HCT116 (cell line): ENCODE results near the gene SLC12A8. TPM values are rescaled to one million over a fixed set of nuclear protein-coding genes. Genes with fewer than 3 reads are reported as not detected.

ENCODE experiments used
- ATAC-seq: fragments of 200-7000 bp; cut with Tn5 transposase; 2 replicates; pipeline ENCODE4 v1.9.1; 2020; ENCODE audit warnings: mild to moderate bottlenecking, moderate library complexity
- BruUV-seq: library from RNA; stranded (reverse); fragments of 400-500 nt; replicated peaks from 2 replicates; lab custom pipeline; 2021; lab: Mats Ljungman, UMichigan
- CTCF ChIA-PET: fragments of 300-600 bp; sonication (Branson Sonifier 250); formaldehyde crosslinking; loops from one replicate; lab custom pipeline; 2021; ENCODE audit warnings: antibody characterized with exemption; lab: Charles Lee
- POLR2A ChIA-PET: fragments of 300-600, 350-600 bp; sonication (Branson Sonifier 250); formaldehyde crosslinking; loops from one replicate; lab custom pipeline; 2021; ENCODE audit warnings: antibody characterized with exemption; lab: Charles Lee
- RAD21 ChIA-PET, 2 experiments: fragments of 300-600 bp; sonication (Branson Sonifier 250); formaldehyde crosslinking; loops; one replicate each; lab custom pipeline; 2023; ENCODE audit warnings: low total read pairs in 2 of 2; ENCODE audit not compliant: uncharacterized antibody in 2 of 2, unreplicated experiment in 2 of 2, low non-redundant PET in 1 of 2; lab: Charles Lee
- DNase-seq: peaks from one replicate; pipeline ENCODE4 v3.0.0-alpha.2; 2010; ENCODE audit warnings: low read depth, low spot score
- H2AFZ ChIP-seq: fragments of 200-600 bp; shearing (Covaris generic), sonication (generic); 2 replicates; pipeline ENCODE4 v1.6.1; 2017; ENCODE audit warnings: low read depth, mixed run types, mixed read lengths, antibody characterized with exemption, low read length; ENCODE audit not compliant: poor library complexity, severe bottlenecking
- H3K27ac ChIP-seq: 2 replicates; pipeline ENCODE4 v1.5.1; 2012; ENCODE audit warnings: low read depth, low read length
- H3K27me3 ChIP-seq: fragments of 200-600 bp; sonication (generic); 2 replicates; pipeline ENCODE4 v1.6.1; 2016; ENCODE audit warnings: mixed run types, low read length, mixed read lengths; ENCODE audit not compliant: insufficient read depth
- H3K36me3 ChIP-seq, 2 experiments: fragments of 200-500 bp in 1 of 2; fragments of 200-600 bp in 1 of 2; sonication (Bioruptor generic) in 1 of 2; sonication (generic) in 1 of 2; 2 replicates each; pipeline versions ENCODE4 v1.5.1 to v1.6.1; 2014 to 2016; ENCODE audit warnings: low read length in 2 of 2, inconsistent platforms in 1 of 2, mixed read lengths in 1 of 2, mixed run types in 1 of 2; ENCODE audit not compliant: insufficient read depth in 2 of 2, control insufficient read depth in 1 of 2
- H3K4me1 ChIP-seq, 2 experiments: fragments of 200-600 bp in 1 of 2; sonication (generic) in 1 of 2; 2 replicates each; pipeline versions ENCODE4 v1.5.1 to v1.6.1; 2012 to 2017; ENCODE audit warnings: low read length in 2 of 2, inconsistent platforms in 1 of 2, mild to moderate bottlenecking in 1 of 2, mixed read lengths in 1 of 2, mixed run types in 1 of 2, moderate library complexity in 1 of 2; ENCODE audit not compliant: insufficient read depth in 2 of 2, control insufficient read depth in 1 of 2
- H3K4me2 ChIP-seq: fragments of 200-600 bp; sonication (generic); 2 replicates; pipeline ENCODE4 v1.6.1; 2017; ENCODE audit warnings: mixed run types, low read length, mixed read lengths
- H3K4me3 ChIP-seq, 2 experiments: fragments of 200-600 bp in 1 of 2; sonication (generic) in 1 of 2; replicated peaks in 1 of 2; 2 replicates each; pipeline ENCODE4 v1.5.1; 2011 to 2016; ENCODE audit warnings: low read length in 2 of 2, control low read depth in 1 of 2, low read depth in 1 of 2, mild to moderate bottlenecking in 1 of 2, mixed read lengths in 1 of 2, mixed run types in 1 of 2
- H3K79me2 ChIP-seq: fragments of 200-600 bp; sonication (generic); 2 replicates; pipeline ENCODE4 v1.6.1; 2017; ENCODE audit warnings: mild to moderate bottlenecking, mixed run types, low read length, moderate library complexity, mixed read lengths; ENCODE audit not compliant: insufficient read depth
- H3K9ac ChIP-seq: fragments of 200-600 bp; sonication (generic); 2 replicates; pipeline ENCODE4 v1.6.1; 2016; ENCODE audit warnings: low read length, mixed read lengths
- H3K9me2 ChIP-seq: fragments of 200-600 bp; sonication (generic), shearing (Covaris generic); 2 replicates; pipeline ENCODE4 v1.6.1; 2017; ENCODE audit warnings: mixed run types, mild to moderate bottlenecking, moderate library complexity; ENCODE audit not compliant: insufficient read depth
- H3K9me3 ChIP-seq, 2 experiments: fragments of 200-500 bp in 1 of 2; fragments of 200-600 bp in 1 of 2; sonication (Bioruptor generic) in 1 of 2; sonication (generic) in 1 of 2; 2 replicates each; pipeline ENCODE4 v1.6.1; 2014 to 2017; ENCODE audit warnings: low read length in 2 of 2, mixed read lengths in 2 of 2, inconsistent platforms in 1 of 2, low read depth in 1 of 2, mild to moderate bottlenecking in 1 of 2, mixed run types in 1 of 2, moderate library complexity in 1 of 2; ENCODE audit not compliant: control insufficient read depth in 1 of 2, insufficient read depth in 1 of 2
- H4K20me1 ChIP-seq: fragments of 200-600 bp; sonication (generic), shearing (Covaris generic); 2 replicates; pipeline ENCODE4 v1.6.1; 2017; ENCODE audit warnings: mixed run types, mild to moderate bottlenecking, moderate library complexity; ENCODE audit not compliant: insufficient read depth
- ATF3 ChIP-seq: IDR thresholded peaks from 2 replicates; pipeline ENCODE4 v1.6.1; 2012
- CBX3 ChIP-seq: IDR thresholded peaks from 2 replicates; pipeline ENCODE4 v1.6.1; 2012; ENCODE audit warnings: low read depth
- FOSL1 ChIP-seq: IDR thresholded peaks from 2 replicates; pipeline ENCODE4 v1.6.1; 2012; ENCODE audit warnings: low read depth
- REST ChIP-seq: IDR thresholded peaks from 2 replicates; pipeline ENCODE4 v1.6.1; 2012; ENCODE audit warnings: low read depth
- intact Hi-C: fragments of 100-400 bp; cut with micrococcal nuclease; formaldehyde crosslinking; loops from 2 replicates; pipeline ENCODE4 v1.10.0; 2022
- total RNA-seq: library from RNA; stranded (reverse); gene quantifications from one replicate; pipeline ENCODE4 v1.2.1, GENCODE V29; 2021; ENCODE audit not compliant: unreplicated experiment

Gene SLC12A8
- total RNA-seq, 1 experiment from 2014 or later, result 19.9 TPM

- no peak overlapping the region for H3K27ac ChIP-seq
- H2AFZ ChIP-seq, result no peak overlapping the region
- H3K4me2 ChIP-seq, result no peak overlapping the region
- no peak overlapping the region for H3K9ac ChIP-seq
- POLR2A ChIA-PET, result no interaction called here
- H3K4me1 ChIP-seq, result peaks cover 0 to 9% of the 10 kb centered on the region in 2 experiments; a peak in 3 of 4 replicates
- RAD21 ChIA-PET, result no interaction called here
- no TSS peak for BruUV-seq
- H3K9me2 ChIP-seq, result no peaks in the 10 kb centered on the region
- H3K79me2 ChIP-seq, result no peaks in the 10 kb centered on the region
- no peaks in the 10 kb centered on the region for H3K27me3 ChIP-seq
- H3K36me3 ChIP-seq, result no peaks in the 10 kb centered on the region
- no peaks in the 10 kb centered on the region for H4K20me1 ChIP-seq
- H3K9me3 ChIP-seq, result no peaks in the 10 kb centered on the region
- intact Hi-C loops, result no loop called here
- DNase-seq (no peak), ATAC-seq (no peak)
- no peak overlapping the region for H3K4me3 ChIP-seq
- TF ChIP-seq FOSL1 (no peak), ATF3 (no peak)
- CTCF ChIA-PET, result no interaction called here
Measured at GRCh38 chr3:125115640-125116039, 96.9 kb downstream of the SLC12A8 start.

GRCh38 chr3:125112981-125113380 is 99.6 kb downstream of the SLC12A8 start:
- H4K20me1 ChIP-seq, result no peaks in the 10 kb centered on the region
- no peak overlapping the region for H3K4me3 ChIP-seq
- no peak for ATAC-seq
- no TSS peak for BruUV-seq
- no peaks in the 10 kb centered on the region for H3K36me3 ChIP-seq
- no peaks in the 10 kb centered on the region for H3K9me2 ChIP-seq
- no peak overlapping the region for H2AFZ ChIP-seq
- ChIA-PET CTCF (no interaction called here), POLR2A (no interaction called here), RAD21 (no interaction called here)
- H3K27ac ChIP-seq, result no peak overlapping the region
- H3K4me2 ChIP-seq, result no peak overlapping the region
- no peaks in the 10 kb centered on the region for H3K9me3 ChIP-seq
- intact Hi-C loops, result no loop called here
- no peak overlapping the region for H3K9ac ChIP-seq
- H3K79me2 ChIP-seq, result no peaks in the 10 kb centered on the region
- TF ChIP-seq CBX3 (no peak), REST (no peak)
- H3K27me3 ChIP-seq, result no peaks in the 10 kb centered on the region
- DNase-seq, result no peak
- peaks cover 5 to 23% of the 10 kb centered on the region in 2 experiments for H3K4me1 ChIP-seq
